Measurements from ENCODE around the gene EVA1C. TPM values are rescaled to one million over a fixed set of nuclear protein-coding genes. Genes with fewer than 3 reads are reported as not detected.

EVA1C gene
- total and polyA plus RNA-seq, 7 donors, result 5.5 to 10.7 (median 6.1) TPM

DNA sequence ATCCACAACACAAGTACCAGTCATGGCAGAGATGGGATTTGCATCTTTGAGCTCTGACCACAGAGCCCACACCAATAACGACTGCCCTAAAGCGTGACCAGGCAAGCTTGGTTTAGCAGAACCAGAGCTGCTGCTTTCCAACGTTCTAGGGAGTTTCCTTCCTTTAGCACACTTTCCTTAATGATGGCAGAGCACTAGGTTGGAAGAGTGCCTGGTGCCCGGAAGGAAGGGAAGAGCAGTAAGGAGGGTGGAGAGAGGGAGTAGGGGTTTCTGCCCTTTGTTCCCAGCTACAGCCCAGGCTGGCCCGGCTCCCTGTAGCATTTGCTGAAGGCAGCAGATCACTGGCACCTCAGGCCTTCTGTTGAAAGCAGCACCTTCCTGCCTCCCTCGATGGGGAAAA lies 6.1 kb upstream of the EVA1C start:
- H3K4me1 ChIP-seq, result peaks cover 6% of the 10 kb centered on the region
- ATAC-seq, result no peak
- DNase-seq, result no peak
- 36 to 42% (median 36%) methylated on average over 6 of the region's 6 CpGs for WGBS, 3 donors
- no peak overlapping the region for H3K4me3 ChIP-seq
- no peak overlapping the region for H3K27ac ChIP-seq
- no peaks in the 10 kb centered on the region for H3K36me3 ChIP-seq (ENCODE audit: insufficient read depth in 1 of 2, low read depth in 1 of 2)
- intact Hi-C loops (cut with DNase I), result loop anchor here in 1 of 2 donors (10.0 kb wide), 1 partner anchor 198 kb away; no protein-coding TSS in a partner anchor
- no peak for TF ChIP-seq CTCF (IDR thresholded peaks at IDR 0.05)
- no peaks in the 10 kb centered on the region for H3K9me3 ChIP-seq
- H3K27me3 ChIP-seq (ENCODE audit: insufficient read depth in 3 of 3, low read length in 2 of 3), result no peaks in the 10 kb centered on the region

DNA sequence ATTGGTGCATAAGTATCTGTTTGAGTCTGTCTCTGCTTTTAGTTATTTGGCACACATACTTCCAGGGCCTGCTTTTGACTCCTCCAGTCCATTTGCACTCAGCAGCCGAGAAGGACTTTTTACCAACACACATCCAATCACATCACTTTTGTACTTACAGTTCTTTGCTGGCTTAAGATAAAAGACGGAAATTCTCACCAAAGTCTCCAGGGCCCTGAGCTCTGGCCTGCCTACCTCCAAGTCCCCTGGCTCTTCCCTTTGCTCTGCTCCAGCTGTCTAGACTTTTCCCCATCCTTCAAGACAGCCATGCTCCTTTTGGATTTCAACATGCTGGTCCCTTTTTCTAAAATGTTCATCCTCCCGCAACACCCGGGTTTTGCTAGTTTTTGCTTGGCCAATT lies 2.2 kb upstream of the EVA1C start:
- Histone ChIP-seq H3K27ac (peak overlapping the region; percentile 82), H3K4me1 (peaks cover 7% of the 10 kb centered on the region), H3K27me3 (ENCODE audit: insufficient read depth in 3 of 3, low read length in 2 of 3) (no peaks in the 10 kb centered on the region), H3K4me3 (no peak overlapping the region), H3K36me3 (ENCODE audit: insufficient read depth in 1 of 2, low read depth in 1 of 2) (no peaks in the 10 kb centered on the region), H3K9me3 (no peaks in the 10 kb centered on the region)
- no peak for TF ChIP-seq CTCF (IDR thresholded peaks at IDR 0.05)
- ATAC-seq (no peak), DNase-seq (no peak)
- intact Hi-C loops (cut with DNase I), result loop anchor here (2.0 to 5.0 kb wide), 2 partner anchors 47 to 159 kb away; no protein-coding TSS in a partner anchor
- 57 to 83% (median 71%) methylated on average over 4 of the region's 4 CpGs for WGBS, 3 donors

DNA sequence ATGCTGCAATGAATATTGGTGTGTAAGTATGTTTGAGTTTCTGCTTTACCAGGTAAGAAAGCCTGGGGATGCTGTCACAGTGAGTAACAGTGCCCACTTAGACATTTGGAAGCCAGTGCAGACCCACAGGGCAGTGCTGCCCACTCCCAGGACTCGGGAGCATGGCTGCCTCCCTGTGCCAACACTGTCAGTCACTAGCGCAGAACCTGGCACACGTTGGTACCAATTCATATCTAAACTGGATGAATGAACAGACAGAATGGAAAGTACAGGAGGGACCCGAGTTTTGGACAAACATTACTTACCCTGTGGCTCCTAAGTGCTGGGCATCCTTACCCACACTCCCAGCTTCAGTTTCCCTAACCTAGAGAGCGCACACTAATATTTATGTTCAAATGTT lies 1.6 kb upstream of the EVA1C start:
- Histone ChIP-seq H3K9me3 (no peaks in the 10 kb centered on the region), H3K27me3 (ENCODE audit: insufficient read depth in 3 of 3, low read length in 2 of 3) (no peaks in the 10 kb centered on the region), H3K4me1 (peaks cover 7% of the 10 kb centered on the region), H3K36me3 (ENCODE audit: insufficient read depth in 1 of 2, low read depth in 1 of 2) (no peaks in the 10 kb centered on the region), H3K4me3 (peak overlapping the region; percentile 86), H3K27ac (peak overlapping the region; percentile 82)
- no peak for TF ChIP-seq CTCF (IDR thresholded peaks at IDR 0.05)
- DNase-seq, result no peak
- ATAC-seq, result no peak
- WGBS, 3 donors, result 64 to 81% (median 64%) methylated on average over 5 of the region's 5 CpGs
- intact Hi-C loops (cut with DNase I), result loop anchor here (2.0 to 5.0 kb wide), 2 partner anchors 46 to 158 kb away; no protein-coding TSS in a partner anchor

- ATAC-seq, result peak; percentile 78 to 92 (median 89)
- intact Hi-C loops (cut with DNase I), result loop anchor here (2.0 to 5.0 kb wide), 2 partner anchors 46 to 157 kb away; no protein-coding TSS in a partner anchor
- peaks cover 7% of the 10 kb centered on the region for H3K4me1 ChIP-seq
- no peaks in the 10 kb centered on the region for H3K36me3 ChIP-seq (ENCODE audit: insufficient read depth in 1 of 2, low read depth in 1 of 2)
- no peaks in the 10 kb centered on the region for H3K27me3 ChIP-seq (ENCODE audit: insufficient read depth in 3 of 3, low read length in 2 of 3)
- WGBS, 3 donors, result 2 to 4% (median 3%) methylated on average over 56 to 63 of the region's 63 CpGs
- no peaks in the 10 kb centered on the region for H3K9me3 ChIP-seq
- peak; percentile 93 to 95 for DNase-seq
- H3K4me3 ChIP-seq, result peak overlapping the region; percentile 86
- no peak for TF ChIP-seq CTCF (IDR thresholded peaks at IDR 0.05)
- H3K27ac ChIP-seq, result peak overlapping the region; percentile 82
Observed at GRCh38 chr21:32411350-32412161, 950 bp upstream of the EVA1C start.

Data from psoas muscle (tissue), 8 donors.